Cardiac ventricle fibroblast (primary cell): ENCODE data around the gene SERINC5. TPM values are rescaled to one million over a fixed set of nuclear protein-coding genes. Genes with fewer than 3 reads are reported as not detected.

Source experiments
- total RNA-seq: library from RNA; depleted of rRNA; stranded (reverse); fragments of >200 nt; gene quantifications from 2 replicates; pipeline ENCODE4 v1.2.3, GENCODE V29; 2015

SERINC5 gene
- total RNA-seq, result 11.1 and 11.7 TPM in 2 replicates

GRCh38 chr5:80255811-80256712, at the start of gene SERINC5:
Gene SERINC5 (minus strand): TSS chr5:80256048. CDS start chr5:80255922, 126 bp downstream.

Other genes starting within 250 kb of the SERINC5 start
- gene THBS4, start 220.7 kb downstream of the SERINC5 start, total RNA-seq, result 0.87 TPM in 1 of 2 replicates, not detected in the other
- gene SPZ1, start 64.0 kb upstream of the SERINC5 start, total RNA-seq, result not detected in 2 replicates
- 14.9 and 21.7 TPM in 2 replicates for gene ZFYVE16, start 152.0 kb upstream of the SERINC5 start, total RNA-seq
- 1.9 and 2.9 TPM in 2 replicates for gene FAM151B, start 232.1 kb upstream of the SERINC5 start, total RNA-seq